ENCODE data around the gene CCL27.

CCL27 gene

GRCh38 chr9:34650816-34651215 is 11.6 kb downstream of the CCL27 start:
- ChIA-PET POLR2A (ENCODE audit: low non-redundant PET) (interaction anchor here (0.6 to 1.3 kb wide), 3 partner anchors 14 kb away, joined by 3 to 4 read pairs (median 3); no protein-coding TSS in a partner anchor), CTCF (no interaction called here)
- TF ChIP-seq CTCF (conservative IDR thresholded peaks at IDR 0.05; ENCODE audit: low read depth) = no peak
- peak overlapping the region; percentile 87 for H3K27ac ChIP-seq
- no peak for DNase-seq (ENCODE audit: low spot score)

DNA sequence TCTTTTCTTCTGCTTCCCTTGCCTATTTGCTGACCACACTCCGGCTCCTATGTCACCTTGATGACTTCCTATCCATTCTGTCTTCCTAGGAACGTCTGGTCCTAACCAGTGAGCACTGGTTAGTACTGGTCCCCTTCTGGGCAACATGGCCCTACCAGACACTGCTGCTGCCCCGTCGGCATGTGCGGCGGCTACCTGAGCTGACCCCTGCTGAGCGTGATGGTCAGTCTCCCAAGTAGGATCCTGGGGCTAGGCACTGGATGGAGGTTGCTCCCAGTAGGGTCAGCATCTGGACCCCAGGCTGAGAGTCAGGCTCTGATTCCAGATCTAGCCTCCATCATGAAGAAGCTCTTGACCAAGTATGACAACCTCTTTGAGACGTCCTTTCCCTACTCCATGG is 13.8 kb downstream of the CCL27 start:
- TF ChIP-seq CTCF (conservative IDR thresholded peaks at IDR 0.05; ENCODE audit: low read depth) = no peak
- POLR2A ChIA-PET (ENCODE audit: low non-redundant PET) = no interaction called here
- no peak for DNase-seq (ENCODE audit: low spot score)
- CTCF ChIA-PET = interaction anchor here (1.8 kb wide), 1 partner anchor 15 kb away, joined by 6 read pairs; no protein-coding TSS in a partner anchor
- H3K27ac ChIP-seq = no peak overlapping the region

DNA sequence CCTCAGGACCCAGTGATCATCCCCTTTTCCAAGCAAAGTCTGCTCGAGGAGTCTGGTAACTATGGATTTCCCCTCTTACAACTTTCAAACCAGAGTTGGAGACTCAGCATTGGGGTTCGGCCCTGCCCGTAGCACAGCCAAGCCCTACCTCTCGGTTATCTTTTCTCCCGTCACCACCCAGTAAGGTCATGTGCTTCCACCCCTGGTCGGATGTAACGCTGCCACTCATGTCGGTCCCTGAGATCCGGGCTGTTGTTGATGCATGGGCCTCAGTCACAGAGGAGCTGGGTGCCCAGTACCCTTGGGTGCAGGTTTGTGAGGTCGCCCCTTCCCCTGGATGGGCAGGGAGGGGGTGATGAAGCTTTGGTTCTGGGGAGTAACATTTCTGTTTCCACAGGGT is 14.8 kb downstream of the CCL27 start:
- POLR2A ChIA-PET (ENCODE audit: low non-redundant PET) = interaction anchor here (0.7 kb wide), 1 partner anchor 11 kb away, joined by 3 read pairs; no protein-coding TSS in a partner anchor
- no peak for DNase-seq (ENCODE audit: low spot score)
- CTCF ChIA-PET = interaction anchor here (1.2 to 2.2 kb wide), 4 partner anchors 10 to 346 kb away, joined by 3 to 7 read pairs (median 4); partner anchors contain the start of gene SIGMAR1
- TF ChIP-seq CTCF (conservative IDR thresholded peaks at IDR 0.05; ENCODE audit: low read depth) = no peak
- peak overlapping the region; percentile 89 for H3K27ac ChIP-seq

DNA sequence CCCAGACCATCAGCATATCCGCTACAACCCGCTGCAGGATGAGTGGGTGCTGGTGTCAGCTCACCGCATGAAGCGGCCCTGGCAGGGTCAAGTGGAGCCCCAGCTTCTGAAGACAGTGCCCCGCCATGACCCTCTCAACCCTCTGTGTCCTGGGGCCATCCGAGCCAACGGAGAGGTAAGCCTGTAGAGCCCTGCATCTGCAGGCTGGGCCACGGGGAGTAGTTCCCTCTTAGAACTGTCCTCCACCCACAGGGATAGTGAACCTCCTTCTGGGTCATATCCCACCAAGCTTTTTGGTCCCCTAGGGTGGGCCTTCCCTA is 15.4 kb downstream of the CCL27 start:
- DNase-seq (ENCODE audit: low spot score) = no peak
- POLR2A ChIA-PET (ENCODE audit: low non-redundant PET) = interaction anchor here (1.4 to 1.5 kb wide), 2 partner anchors 9 to 18 kb away, joined by 4 to 5 read pairs; partner anchors contain the start of gene SIGMAR1
- TF ChIP-seq CTCF (conservative IDR thresholded peaks at IDR 0.05; ENCODE audit: low read depth) = no peak
- CTCF ChIA-PET = interaction anchor here (0.6 to 2.2 kb wide), 8 partner anchors 9 to 347 kb away, joined by 3 to 7 read pairs (median 5); partner anchors contain the start of gene SIGMAR1
- peak overlapping the region; percentile 89 for H3K27ac ChIP-seq

- ChIA-PET POLR2A (ENCODE audit: low non-redundant PET) (interaction anchor here (0.7 to 1.5 kb wide), 4 partner anchors 8 to 36 kb away, joined by 3 to 5 read pairs (median 4); partner anchors contain the start of gene SIGMAR1), CTCF (interaction anchor here (0.6 to 2.2 kb wide), 11 partner anchors 8 to 348 kb away, joined by 3 to 7 read pairs (median 5); partner anchors contain the start of gene SIGMAR1)
- peak; percentile 100 for DNase-seq (ENCODE audit: low spot score)
- peak within 1 kb of the TSS; percentile 89 for H3K27ac ChIP-seq
- peak; percentile 80 for TF ChIP-seq CTCF (conservative IDR thresholded peaks at IDR 0.05; ENCODE audit: low read depth)
Measured at GRCh38 chr9:34646211-34647083, 16.0 kb downstream of the CCL27 start, which contains the start of gene GALT. Gene GALT, plus strand, starts transcription at chr9:34646675. Its CDS starts 30 bp downstream, at chr9:34646705.

DNA sequence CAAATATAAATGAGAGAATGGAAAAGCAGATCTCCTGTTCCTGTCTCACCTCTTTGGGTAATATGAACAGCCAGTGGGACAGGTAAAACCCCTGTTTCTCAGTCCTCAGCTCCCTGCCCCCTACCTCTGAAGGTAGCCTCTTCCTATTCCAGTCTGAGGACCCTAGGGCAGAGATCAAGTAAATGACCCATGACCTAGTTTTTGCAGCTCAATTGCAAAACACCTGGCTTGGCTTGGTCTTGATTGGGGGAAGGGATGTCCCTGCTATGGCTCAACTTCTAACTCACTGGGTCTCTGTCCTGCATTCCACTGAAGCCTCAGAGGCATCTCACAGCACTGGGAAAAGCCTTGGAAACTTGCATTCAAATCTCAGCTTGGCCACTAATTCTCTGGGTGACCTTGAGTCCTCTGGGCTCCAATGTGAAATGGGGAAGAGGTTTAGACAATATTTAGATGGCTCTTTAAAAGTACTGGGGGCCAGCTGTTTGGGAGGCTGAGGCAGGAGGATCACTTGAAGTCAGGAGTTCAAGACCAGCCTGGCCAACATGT is 17.6 kb downstream of the CCL27 start:
- ChIA-PET CTCF (interaction anchor here (1.7 kb wide), 1 partner anchor 58 kb away, joined by 4 read pairs; no protein-coding TSS in a partner anchor), POLR2A (ENCODE audit: low non-redundant PET) (interaction anchor here (0.6 kb wide), 1 partner anchor 17 kb away, joined by 4 read pairs; no protein-coding TSS in a partner anchor)
- TF ChIP-seq CTCF (conservative IDR thresholded peaks at IDR 0.05; ENCODE audit: low read depth) = no peak
- no peak for DNase-seq (ENCODE audit: low spot score)
- H3K27ac ChIP-seq = peak overlapping the region; percentile 3
